ENCODE data around the gene ANK3.

GRCh38 chr10:60246382-60246781, 143.3 kb downstream of the ANK3 start:
- TF ChIP-seq POLR2A (IDR thresholded peaks at IDR 0.05) (no peak), CTCF (IDR thresholded peaks at IDR 0.05 in 8 of 11, conservative IDR thresholded peaks at IDR 0.05 in 3 of 11) (no peak)

Data from spleen (tissue), 7 donors.